ENCODE results near the gene THSD4.

The THSD4 gene

GRCh38 chr15:71476823-71477222 is 361.6 kb downstream of the THSD4 start:
- H3K27me3 ChIP-seq (ENCODE audit: insufficient read depth, low read length): no peaks in the 10 kb centered on the region
- no peak for TF ChIP-seq EZH2 (IDR thresholded peaks at IDR 0.05; ENCODE audit: borderline replicate concordance, low read length)
- TF ChIP-seq, protein P1, sequence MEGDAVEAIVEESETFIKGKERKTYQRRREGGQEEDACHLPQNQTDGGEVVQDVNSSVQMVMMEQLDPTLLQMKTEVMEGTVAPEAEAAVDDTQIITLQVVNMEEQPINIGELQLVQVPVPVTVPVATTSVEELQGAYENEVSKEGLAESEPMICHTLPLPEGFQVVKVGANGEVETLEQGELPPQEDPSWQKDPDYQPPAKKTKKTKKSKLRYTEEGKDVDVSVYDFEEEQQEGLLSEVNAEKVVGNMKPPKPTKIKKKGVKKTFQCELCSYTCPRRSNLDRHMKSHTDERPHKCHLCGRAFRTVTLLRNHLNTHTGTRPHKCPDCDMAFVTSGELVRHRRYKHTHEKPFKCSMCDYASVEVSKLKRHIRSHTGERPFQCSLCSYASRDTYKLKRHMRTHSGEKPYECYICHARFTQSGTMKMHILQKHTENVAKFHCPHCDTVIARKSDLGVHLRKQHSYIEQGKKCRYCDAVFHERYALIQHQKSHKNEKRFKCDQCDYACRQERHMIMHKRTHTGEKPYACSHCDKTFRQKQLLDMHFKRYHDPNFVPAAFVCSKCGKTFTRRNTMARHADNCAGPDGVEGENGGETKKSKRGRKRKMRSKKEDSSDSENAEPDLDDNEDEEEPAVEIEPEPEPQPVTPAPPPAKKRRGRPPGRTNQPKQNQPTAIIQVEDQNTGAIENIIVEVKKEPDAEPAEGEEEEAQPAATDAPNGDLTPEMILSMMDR (IDR thresholded peaks at IDR 0.05; ENCODE audit: low read length): no peak
- H3K4me3 ChIP-seq (ENCODE audit: low read depth, low read length, poor library complexity, severe bottlenecking): no peak overlapping the region
- H3K36me3 ChIP-seq (ENCODE audit: insufficient read depth, low read length): no peaks in the 10 kb centered on the region
- no peaks in the 10 kb centered on the region for H3K4me1 ChIP-seq (ENCODE audit: insufficient read depth, low read length, severe bottlenecking)
- no peaks in the 10 kb centered on the region for H4K20me1 ChIP-seq (ENCODE audit: insufficient read depth, low read length)
- H3K9ac ChIP-seq (ENCODE audit: low read length): no peak overlapping the region
- no peak overlapping the region for H3K4me2 ChIP-seq (ENCODE audit: low read length)
- H3K9me2 ChIP-seq (ENCODE audit: low read depth, low read length): no peaks in the 10 kb centered on the region
- no peaks in the 10 kb centered on the region for H3K79me2 ChIP-seq (ENCODE audit: insufficient read depth, low read length)
- H3K9me3 ChIP-seq (ENCODE audit: low read length): no peaks in the 10 kb centered on the region
- no peaks in the 10 kb centered on the region for H3F3A ChIP-seq (ENCODE audit: insufficient read depth, low read length)
- H2AFZ ChIP-seq (ENCODE audit: low read length): no peak overlapping the region
- H3K27ac ChIP-seq (ENCODE audit: low read depth, low read length, poor library complexity, severe bottlenecking): no peak overlapping the region

DNA sequence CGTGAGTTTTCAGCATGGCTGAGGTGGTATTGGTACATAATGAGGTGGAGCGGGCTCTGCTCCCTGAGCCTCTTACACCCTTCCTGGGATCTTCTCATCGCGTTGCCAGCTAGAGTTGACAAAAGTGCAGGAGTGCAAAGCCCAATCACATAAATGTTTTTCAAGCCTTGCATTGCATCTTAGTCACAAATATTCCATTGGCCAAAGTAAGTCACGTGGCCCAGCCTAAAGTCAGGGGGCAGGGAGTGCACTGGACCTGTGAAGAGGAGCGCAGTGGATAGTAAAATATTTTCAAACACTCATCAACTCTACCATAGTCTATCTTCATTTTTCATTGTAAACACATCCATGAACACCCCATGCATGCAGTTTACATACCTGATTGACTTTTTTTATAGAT is 365.3 kb downstream of the THSD4 start:
- no peak overlapping the region for H3K4me2 ChIP-seq (ENCODE audit: low read length)
- no peak overlapping the region for H3K4me3 ChIP-seq (ENCODE audit: low read depth, low read length, poor library complexity, severe bottlenecking)
- H3F3A ChIP-seq (ENCODE audit: insufficient read depth, low read length): no peaks in the 10 kb centered on the region
- no peaks in the 10 kb centered on the region for H3K4me1 ChIP-seq (ENCODE audit: insufficient read depth, low read length, severe bottlenecking)
- no peak overlapping the region for H2AFZ ChIP-seq (ENCODE audit: low read length)
- no peak overlapping the region for H3K27ac ChIP-seq (ENCODE audit: low read depth, low read length, poor library complexity, severe bottlenecking)
- H3K9me3 ChIP-seq (ENCODE audit: low read length): no peaks in the 10 kb centered on the region
- TF ChIP-seq, protein P1 (IDR thresholded peaks at IDR 0.05; ENCODE audit: low read length): no peak
- TF ChIP-seq EZH2 (IDR thresholded peaks at IDR 0.05; ENCODE audit: borderline replicate concordance, low read length): no peak
- no peaks in the 10 kb centered on the region for H4K20me1 ChIP-seq (ENCODE audit: insufficient read depth, low read length)
- H3K36me3 ChIP-seq (ENCODE audit: insufficient read depth, low read length): no peaks in the 10 kb centered on the region
- H3K9ac ChIP-seq (ENCODE audit: low read length): no peak overlapping the region
- no peaks in the 10 kb centered on the region for H3K27me3 ChIP-seq (ENCODE audit: insufficient read depth, low read length)
- no peaks in the 10 kb centered on the region for H3K79me2 ChIP-seq (ENCODE audit: insufficient read depth, low read length)
- H3K9me2 ChIP-seq (ENCODE audit: low read depth, low read length): no peaks in the 10 kb centered on the region

DNA sequence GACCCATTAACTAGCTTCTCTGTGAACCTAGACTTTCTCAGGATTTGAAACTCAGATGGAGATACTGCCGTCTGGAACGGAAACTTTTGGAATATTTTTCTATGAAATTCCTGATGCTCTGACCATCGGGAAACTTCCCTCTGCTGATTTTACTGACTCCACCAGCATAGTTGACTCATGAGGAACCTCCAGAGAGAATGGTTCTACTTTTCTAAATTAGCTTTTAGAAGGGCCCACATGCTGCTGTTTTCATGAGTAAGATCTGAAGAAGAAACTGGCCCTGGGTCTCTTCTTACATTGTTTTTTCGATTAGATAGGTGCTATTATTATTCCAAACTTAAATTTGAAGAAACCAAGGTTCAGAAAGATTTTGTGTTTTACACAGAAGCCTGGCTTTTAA is 368.8 kb downstream of the THSD4 start:
- Histone ChIP-seq H3K9ac (ENCODE audit: low read length) (no peak overlapping the region), H3K79me2 (ENCODE audit: insufficient read depth, low read length) (no peaks in the 10 kb centered on the region), H4K20me1 (ENCODE audit: insufficient read depth, low read length) (no peaks in the 10 kb centered on the region), H3K4me3 (ENCODE audit: low read depth, low read length, poor library complexity, severe bottlenecking) (no peak overlapping the region), H2AFZ (ENCODE audit: low read length) (no peak overlapping the region), H3K36me3 (ENCODE audit: insufficient read depth, low read length) (no peaks in the 10 kb centered on the region), H3K4me2 (ENCODE audit: low read length) (no peak overlapping the region), H3K27me3 (ENCODE audit: insufficient read depth, low read length) (0 out of 2 replicates have a peak, but pooled peaks cover 4% of the 10 kb centered on the region), H3K9me2 (ENCODE audit: low read depth, low read length) (no peaks in the 10 kb centered on the region), H3K27ac (ENCODE audit: low read depth, low read length, poor library complexity, severe bottlenecking) (no peak overlapping the region), H3K4me1 (ENCODE audit: insufficient read depth, low read length, severe bottlenecking) (no peaks in the 10 kb centered on the region), H3K9me3 (ENCODE audit: low read length) (no peaks in the 10 kb centered on the region), H3F3A (ENCODE audit: insufficient read depth, low read length) (no peaks in the 10 kb centered on the region)
- TF ChIP-seq, protein P1 (IDR thresholded peaks at IDR 0.05; ENCODE audit: low read length): no peak
- TF ChIP-seq EZH2 (IDR thresholded peaks at IDR 0.05; ENCODE audit: borderline replicate concordance, low read length): no peak
